NOMO-1 (cell line): ENCODE data around the gene ZNF141.
"Not testable (repeated sequence)": the region's sequence is repeated elsewhere in the genome, so short reads cannot be mapped to it uniquely, and the experiment has no call there.

Experiments
- DNase-seq, 2 experiments: peaks; one replicate each; lab custom pipeline; 2025; ENCODE audit not compliant: unreplicated experiment in 2 of 2; lab: John Stamatoyannopoulos, UW

ZNF141 gene

DNA sequence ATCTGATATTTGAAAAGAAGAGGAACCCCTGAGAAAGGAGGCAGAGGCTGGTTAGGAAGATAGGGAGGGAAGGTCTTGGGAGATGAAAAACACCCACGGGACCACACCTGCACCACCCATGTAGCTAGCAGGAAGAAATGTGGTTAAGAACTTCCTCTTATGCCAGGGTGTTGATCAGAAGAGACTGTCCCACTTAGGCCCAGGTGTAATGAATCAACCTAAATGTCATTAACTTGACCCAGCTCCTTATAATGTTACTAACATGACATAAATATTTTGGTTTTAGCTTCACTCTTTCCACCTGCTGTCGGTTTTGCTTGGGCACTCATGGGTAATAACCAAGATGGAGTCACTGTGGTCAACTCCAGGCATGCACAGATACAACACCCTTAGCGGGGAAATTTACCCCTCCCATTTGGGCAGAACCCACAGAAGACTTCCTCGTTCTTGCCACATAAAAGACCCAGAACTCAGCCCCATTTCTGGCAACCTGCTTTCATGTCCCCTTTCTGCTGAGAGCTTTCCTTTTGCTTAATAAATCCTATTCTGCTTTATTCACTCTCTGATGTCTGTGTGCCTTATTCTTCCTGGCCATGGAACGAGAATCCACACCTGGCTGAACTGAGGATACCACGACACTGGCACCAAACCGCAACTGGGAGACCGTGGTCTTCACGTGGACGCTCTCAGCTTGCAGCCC, 46.8 kb downstream of the ZNF141 start:
- DNase-seq: no peak

- DNase-seq: no peak
Observed at GRCh38 chr4:385934-386707, 48.5 kb downstream of the ZNF141 start.

GRCh38 chr4:386708-387105, 49.1 kb downstream of the ZNF141 start:
- DNase-seq: no peak

- DNase-seq: no peak
Observed at GRCh38 chr4:404006-404405, 66.4 kb downstream of the ZNF141 start.

- DNase-seq: not testable (repeated sequence)
Observed at GRCh38 chr4:408321-408720, 70.7 kb downstream of the ZNF141 start.

- no peak for DNase-seq
Observed at GRCh38 chr4:422587-422986, 85.0 kb downstream of the ZNF141 start.
